HFF-Myc (cell line): Measurements from ENCODE around the gene TFEB.

Experiments used
- DNase-seq: peaks from one replicate; pipeline ENCODE4 v3.0.0-alpha.2; 2011; ENCODE audit warnings: low read depth; ENCODE audit errors: extremely low read depth
- H3K4me3 ChIP-seq: replicated peaks from 2 replicates; pipeline ENCODE4 v1.5.1; 2011; ENCODE audit warnings: low read depth, mild to moderate bottlenecking, control low read depth, low read length
- CTCF ChIP-seq: IDR thresholded peaks from 2 replicates; pipeline ENCODE4 v1.5.1; 2012; ENCODE audit warnings: mild to moderate bottlenecking, low read depth, low read length, control low read depth; ENCODE audit errors: missing control alignments

The TFEB gene

GRCh38 chr6:41693281-41694240 lies 41.8 kb downstream of the TFEB start:
- DNase-seq: no peak
- no peak overlapping the region for H3K4me3 ChIP-seq
- TF ChIP-seq CTCF: no peak

- no peak for TF ChIP-seq CTCF
- DNase-seq: no peak
Observed at GRCh38 chr6:41692730-41693129, 42.7 kb downstream of the TFEB start.

GRCh38 chr6:41692080-41692675 lies 43.2 kb downstream of the TFEB start:
- H3K4me3 ChIP-seq: no peak overlapping the region
- no peak for TF ChIP-seq CTCF
- no peak for DNase-seq

More at GRCh38 chr6:41692730-41693129, 42.7 kb downstream of the TFEB start:
- H3K4me3 ChIP-seq: no peak overlapping the region

- no peak for TF ChIP-seq CTCF
Observed at GRCh38 chr6:41691426-41692079, 43.9 kb downstream of the TFEB start.

GRCh38 chr6:41690541-41691330 lies 44.7 kb downstream of the TFEB start:
- no peak for DNase-seq
- H3K4me3 ChIP-seq: no peak overlapping the region
- no peak for TF ChIP-seq CTCF

More at GRCh38 chr6:41691426-41692079, 43.9 kb downstream of the TFEB start:
- H3K4me3 ChIP-seq: no peak overlapping the region
- DNase-seq: no peak
